Measurements from ENCODE around the gene OR7G2. TPM values are rescaled to one million over a fixed set of nuclear protein-coding genes. Genes with fewer than 3 reads are reported as not detected.
"Not testable (repeated sequence)": the region's sequence is repeated elsewhere in the genome, so short reads cannot be mapped to it uniquely, and the experiment has no call there.

The OR7G2 gene
- total and polyA plus RNA-seq, 7 experiments from 2014 or later = not detected

- intact Hi-C loops (cut with micrococcal nuclease) = no loop called here
- Mint-ChIP-seq H3K27me3 (no peaks in the 10 kb centered on the region), H3K4me3 (no peak overlapping the region), H3K9me3 (no peaks in the 10 kb centered on the region), H3K4me1 (peaks cover 0 to 6% (median 0%) of the 10 kb centered on the region in 7 donors), H3K27ac (no peak overlapping the region), H3K36me3 (no peaks in the 10 kb centered on the region)
- Histone ChIP-seq H3K4me3 (ENCODE audit: low read length) (no peak overlapping the region), H3K9me3 (ENCODE audit: control insufficient read depth in 2 of 3, low read length in 3 of 3) (no peaks in the 10 kb centered on the region), H3K4me1 (ENCODE audit: control insufficient read depth in 2 of 2, insufficient read depth in 2 of 2, low read length in 2 of 2) (no peaks in the 10 kb centered on the region), H3K27me3 (ENCODE audit: control insufficient read depth in 2 of 2, insufficient read depth in 2 of 2, low read length in 2 of 2) (no peaks in the 10 kb centered on the region), H3K36me3 (ENCODE audit: control insufficient read depth in 2 of 3, insufficient read depth in 3 of 3, low read length in 3 of 3) (no peaks in the 10 kb centered on the region), H3K27ac (ENCODE audit: low read depth, low read length) (no peak overlapping the region)
- CTCF ChIA-PET = no interaction called here
- ATAC-seq = no peak
- POLR2A ChIA-PET = no interaction called here
- DNase-seq = no peak
These were observed 30.4 kb downstream of the OR7G2 start for GRCh38 chr19:9076901-9077300.

DNA sequence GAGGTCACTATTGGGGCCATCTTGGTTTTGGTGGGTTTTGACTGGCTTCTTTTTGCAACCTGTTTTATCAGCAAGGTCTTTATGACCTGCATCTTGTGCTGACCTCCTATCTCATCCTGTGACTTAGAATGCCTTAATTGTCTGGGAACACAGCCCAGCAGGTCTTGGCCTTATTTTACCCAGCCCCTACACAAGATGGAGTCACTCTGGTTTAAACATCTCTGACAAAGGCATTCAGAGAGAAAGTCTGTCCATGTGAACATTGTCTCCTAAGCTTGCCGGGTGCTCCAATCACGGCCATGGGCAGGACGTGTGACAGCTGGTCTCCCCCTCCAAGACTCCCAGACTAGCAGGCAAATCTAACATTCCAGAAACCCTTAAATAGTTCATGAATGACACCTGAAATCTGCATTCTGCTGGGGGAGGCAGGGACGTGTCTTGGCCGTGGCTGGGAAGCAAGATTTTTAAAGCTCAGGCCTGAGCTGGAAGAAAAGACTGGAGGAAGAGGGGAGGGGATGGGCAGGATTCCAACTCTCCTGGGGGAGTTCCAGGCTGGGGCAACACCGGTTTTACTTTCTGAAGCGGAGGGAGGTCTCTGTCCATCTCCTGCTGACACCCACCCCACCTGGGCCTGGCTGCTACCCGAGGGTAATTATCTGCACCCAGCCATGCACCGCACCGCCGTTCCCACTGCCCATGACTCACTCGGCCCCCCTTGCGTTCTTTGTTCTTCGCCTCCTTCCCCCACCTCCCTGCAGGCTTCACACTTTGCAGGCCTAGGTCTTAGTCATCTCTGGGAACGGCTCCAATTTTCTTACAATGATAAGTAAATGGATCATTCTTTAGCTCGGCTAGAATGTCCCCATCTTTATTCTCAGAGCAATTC, 32.0 kb downstream of the OR7G2 start:
- ATAC-seq = no peak
- intact Hi-C loops (cut with micrococcal nuclease) = no loop called here

DNA sequence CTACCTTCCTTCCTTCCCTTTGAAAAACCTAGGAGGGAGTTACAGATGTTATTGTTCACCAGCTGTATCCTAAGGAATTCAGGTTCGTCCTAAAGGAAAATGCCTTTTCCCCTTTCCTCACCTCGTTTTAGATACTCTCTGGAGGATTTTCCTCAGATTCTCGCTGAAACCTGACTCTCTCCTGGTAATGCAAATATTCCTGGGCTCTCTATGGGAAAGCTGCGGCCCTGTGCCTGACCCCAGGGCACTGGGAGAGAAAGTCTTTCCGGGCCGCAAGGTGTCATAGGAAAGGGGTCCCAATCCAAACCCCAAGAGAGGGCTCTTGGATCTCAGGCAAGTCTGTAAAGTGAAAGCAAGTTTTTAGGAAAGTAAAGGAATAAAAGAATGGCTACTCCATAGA, 33.5 kb downstream of the OR7G2 start:
- no peaks in the 10 kb centered on the region for H3K9me3 ChIP-seq (ENCODE audit: control insufficient read depth in 2 of 3, low read length in 3 of 3)
- no peak overlapping the region for H3K27ac Mint-ChIP-seq
- DNase-seq = no peak
- ATAC-seq = no peak
- H3K9me3 Mint-ChIP-seq = no peaks in the 10 kb centered on the region
- intact Hi-C loops (cut with micrococcal nuclease) = no loop called here
- H3K27me3 ChIP-seq (ENCODE audit: control insufficient read depth in 2 of 2, insufficient read depth in 2 of 2, low read length in 2 of 2) = no peaks in the 10 kb centered on the region
- H3K4me1 Mint-ChIP-seq = no peaks in the 10 kb centered on the region
- no peak overlapping the region for H3K4me3 Mint-ChIP-seq
- no peaks in the 10 kb centered on the region for H3K36me3 Mint-ChIP-seq
- POLR2A ChIA-PET = no interaction called here
- no peaks in the 10 kb centered on the region for H3K4me1 ChIP-seq (ENCODE audit: control insufficient read depth in 2 of 2, insufficient read depth in 2 of 2, low read length in 2 of 2)
- H3K36me3 ChIP-seq (ENCODE audit: control insufficient read depth in 2 of 3, insufficient read depth in 3 of 3, low read length in 3 of 3) = no peaks in the 10 kb centered on the region
- CTCF ChIA-PET = no interaction called here
- no peak overlapping the region for H3K27ac ChIP-seq (ENCODE audit: low read depth, low read length)
- H3K4me3 ChIP-seq (ENCODE audit: low read length) = no peak overlapping the region
- no peaks in the 10 kb centered on the region for H3K27me3 Mint-ChIP-seq

More for the DNA sequence above, 32.0 kb downstream of the OR7G2 start:
- Mint-ChIP-seq H3K4me1 (peaks cover 0 to 6% (median 0%) of the 10 kb centered on the region in 7 donors), H3K27me3 (no peaks in the 10 kb centered on the region), H3K27ac (no peak overlapping the region), H3K4me3 (no peak overlapping the region), H3K9me3 (no peaks in the 10 kb centered on the region), H3K36me3 (no peaks in the 10 kb centered on the region)
- H3K36me3 ChIP-seq (ENCODE audit: control insufficient read depth in 2 of 3, insufficient read depth in 3 of 3, low read length in 3 of 3) = no peaks in the 10 kb centered on the region
- DNase-seq = no peak
- H3K9me3 ChIP-seq (ENCODE audit: control insufficient read depth in 2 of 3, low read length in 3 of 3) = no peaks in the 10 kb centered on the region
- ChIA-PET CTCF (no interaction called here), POLR2A (no interaction called here)
- H3K27ac ChIP-seq (ENCODE audit: low read depth, low read length) = no peak overlapping the region
- no peaks in the 10 kb centered on the region for H3K4me1 ChIP-seq (ENCODE audit: control insufficient read depth in 2 of 2, insufficient read depth in 2 of 2, low read length in 2 of 2)
- no peak overlapping the region for H3K4me3 ChIP-seq (ENCODE audit: low read length)
- no peaks in the 10 kb centered on the region for H3K27me3 ChIP-seq (ENCODE audit: control insufficient read depth in 2 of 2, insufficient read depth in 2 of 2, low read length in 2 of 2)

DNA sequence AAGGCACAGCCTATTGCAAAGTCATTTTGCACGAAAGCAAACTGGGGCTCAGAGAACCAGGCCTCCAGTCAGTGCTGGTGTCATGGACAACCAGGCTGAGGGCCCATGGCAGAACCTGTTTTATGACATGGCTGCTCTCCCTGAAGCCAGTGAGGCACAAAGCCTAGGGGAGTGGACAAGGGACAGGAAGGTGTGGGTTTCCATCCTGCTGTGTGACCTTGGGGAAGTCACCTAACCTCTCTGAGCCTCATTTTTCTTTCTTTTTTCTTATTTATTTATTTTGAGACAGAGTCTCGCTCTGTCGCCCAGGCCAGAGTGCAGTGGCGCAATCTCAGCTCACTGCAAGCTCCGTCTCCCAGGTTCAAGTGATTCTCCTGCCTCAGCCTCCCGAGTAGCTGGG, 35.6 kb downstream of the OR7G2 start:
- H3K36me3 ChIP-seq (ENCODE audit: control insufficient read depth in 2 of 3, insufficient read depth in 3 of 3, low read length in 3 of 3); intact Hi-C loops (cut with micrococcal nuclease); H3K27me3 ChIP-seq (ENCODE audit: control insufficient read depth in 2 of 2, insufficient read depth in 2 of 2, low read length in 2 of 2); H3K27ac ChIP-seq (ENCODE audit: low read depth, low read length); H3K27me3 Mint-ChIP-seq; H3K4me3 ChIP-seq (ENCODE audit: low read length); DNase-seq; H3K4me1 ChIP-seq (ENCODE audit: control insufficient read depth in 2 of 2, insufficient read depth in 2 of 2, low read length in 2 of 2); H3K36me3 Mint-ChIP-seq; ATAC-seq; H3K9me3 ChIP-seq (ENCODE audit: control insufficient read depth in 2 of 3, low read length in 3 of 3); CTCF ChIA-PET; H3K9me3 Mint-ChIP-seq; H3K27ac Mint-ChIP-seq; H3K4me3 Mint-ChIP-seq; H3K4me1 Mint-ChIP-seq: not testable (repeated sequence)
- POLR2A ChIA-PET = interaction anchor here (0.6 kb wide), 1 partner anchor 557 kb away, joined by 3 read pairs; no protein-coding TSS in a partner anchor

- Mint-ChIP-seq H3K36me3 (no peaks in the 10 kb centered on the region), H3K27me3 (no peaks in the 10 kb centered on the region), H3K4me3 (no peak overlapping the region), H3K9me3 (no peaks in the 10 kb centered on the region), H3K4me1 (no peaks in the 10 kb centered on the region), H3K27ac (no peak overlapping the region)
- no peak for ATAC-seq
- Histone ChIP-seq H3K4me1 (ENCODE audit: control insufficient read depth in 2 of 2, insufficient read depth in 2 of 2, low read length in 2 of 2) (no peaks in the 10 kb centered on the region), H3K27me3 (ENCODE audit: control insufficient read depth in 2 of 2, insufficient read depth in 2 of 2, low read length in 2 of 2) (no peaks in the 10 kb centered on the region), H3K9me3 (ENCODE audit: control insufficient read depth in 2 of 3, low read length in 3 of 3) (no peaks in the 10 kb centered on the region), H3K4me3 (ENCODE audit: low read length) (no peak overlapping the region), H3K36me3 (ENCODE audit: control insufficient read depth in 2 of 3, insufficient read depth in 3 of 3, low read length in 3 of 3) (no peaks in the 10 kb centered on the region), H3K27ac (ENCODE audit: low read depth, low read length) (no peak overlapping the region)
- intact Hi-C loops (cut with micrococcal nuclease) = no loop called here
- CTCF ChIA-PET = interaction anchor here (0.6 kb wide), 1 partner anchor 428 kb away, joined by 3 read pairs; no protein-coding TSS in a partner anchor
- POLR2A ChIA-PET = interaction anchor here (0.6 kb wide), 1 partner anchor 206 kb away, joined by 3 read pairs; no protein-coding TSS in a partner anchor
- no peak for DNase-seq
These were observed 37.2 kb downstream of the OR7G2 start for GRCh38 chr19:9070066-9070465.

- Histone ChIP-seq H3K9me3 (ENCODE audit: control insufficient read depth in 2 of 3, low read length in 3 of 3) (no peaks in the 10 kb centered on the region), H3K4me1 (ENCODE audit: control insufficient read depth in 2 of 2, insufficient read depth in 2 of 2, low read length in 2 of 2) (no peaks in the 10 kb centered on the region), H3K4me3 (ENCODE audit: low read length) (no peak overlapping the region), H3K27ac (ENCODE audit: low read depth, low read length) (no peak overlapping the region), H3K36me3 (ENCODE audit: control insufficient read depth in 2 of 3, insufficient read depth in 3 of 3, low read length in 3 of 3) (no peaks in the 10 kb centered on the region), H3K27me3 (ENCODE audit: control insufficient read depth in 2 of 2, insufficient read depth in 2 of 2, low read length in 2 of 2) (no peaks in the 10 kb centered on the region)
- Mint-ChIP-seq H3K27ac (no peak overlapping the region), H3K36me3 (no peaks in the 10 kb centered on the region), H3K27me3 (no peaks in the 10 kb centered on the region), H3K9me3 (peaks cover 0 to 2% (median 0%) of the 10 kb centered on the region in 11 donors), H3K4me1 (peaks cover 0 to 2% (median 0%) of the 10 kb centered on the region in 7 donors), H3K4me3 (no peak overlapping the region)
- ATAC-seq = no peak
- CTCF ChIA-PET = no interaction called here
- POLR2A ChIA-PET = no interaction called here
- intact Hi-C loops (cut with micrococcal nuclease) = no loop called here
- no peak for DNase-seq
These were observed 41.7 kb downstream of the OR7G2 start for GRCh38 chr19:9065457-9066014.

DNA sequence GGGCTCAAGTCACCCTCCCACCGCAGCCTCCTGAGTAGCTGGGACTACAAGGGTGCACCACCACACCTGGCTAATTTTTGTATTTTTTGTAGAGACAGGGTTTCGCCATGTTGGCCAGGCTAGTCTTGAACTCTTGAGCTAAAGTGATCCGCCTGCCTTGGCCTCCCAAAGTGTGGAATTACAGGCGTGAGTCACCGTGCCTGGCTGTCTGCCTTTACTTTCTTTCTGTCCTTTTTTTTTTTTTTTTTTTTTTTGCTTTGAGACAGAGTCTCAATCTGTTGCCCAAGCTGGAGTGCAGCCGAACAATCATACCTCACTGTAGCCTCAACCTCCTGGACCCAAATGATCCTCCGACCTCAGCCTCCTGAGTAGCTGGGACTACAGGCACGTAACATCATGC, 45.4 kb downstream of the OR7G2 start:
- H3K36me3 Mint-ChIP-seq = no peaks in the 10 kb centered on the region
- Histone ChIP-seq H3K9me3 (ENCODE audit: control insufficient read depth in 2 of 3, low read length in 3 of 3) (no peaks in the 10 kb centered on the region), H3K4me1 (ENCODE audit: control insufficient read depth in 2 of 2, insufficient read depth in 2 of 2, low read length in 2 of 2) (no peaks in the 10 kb centered on the region), H3K36me3 (ENCODE audit: control insufficient read depth in 2 of 3, insufficient read depth in 3 of 3, low read length in 3 of 3) (no peaks in the 10 kb centered on the region), H3K27me3 (ENCODE audit: control insufficient read depth in 2 of 2, insufficient read depth in 2 of 2, low read length in 2 of 2) (no peaks in the 10 kb centered on the region), H3K4me3 (ENCODE audit: low read length) (no peak overlapping the region), H3K27ac (ENCODE audit: low read depth, low read length) (no peak overlapping the region)
- no peak overlapping the region for H3K4me3 Mint-ChIP-seq
- DNase-seq (no peak), ATAC-seq (no peak)
- ChIA-PET CTCF (no interaction called here), POLR2A (no interaction called here)
- peaks cover 0 to 2% (median 0%) of the 10 kb centered on the region in 11 donors for H3K9me3 Mint-ChIP-seq
- peaks cover 0 to 2% (median 0%) of the 10 kb centered on the region in 7 donors for H3K4me1 Mint-ChIP-seq
- no peak overlapping the region for H3K27ac Mint-ChIP-seq
- peaks cover 0 to 3% (median 0%) of the 10 kb centered on the region in 5 donors for H3K27me3 Mint-ChIP-seq
- intact Hi-C loops (cut with micrococcal nuclease) = no loop called here
